ENCODE data around the gene PRMT3. TPM values are rescaled to one million over a fixed set of nuclear protein-coding genes. Genes with fewer than 3 reads are reported as not detected.

Gene PRMT3
- polyA plus RNA-seq, 3 donors, result 17.6 to 18.5 (median 17.8) TPM

Other genes with a start within 250 kb of the PRMT3 start
- not detected for gene DBX1, start 227.2 kb upstream of the PRMT3 start, polyA plus RNA-seq (ENCODE audit: insufficient read length in 3 of 3)
- gene HTATIP2, start 24.0 kb upstream of the PRMT3 start, polyA plus RNA-seq (ENCODE audit: insufficient read length in 3 of 3), result 1 to 10 TPM; 2.0 to 4.6 (median 3.3) TPM
- gene SLC6A5, start 211.9 kb downstream of the PRMT3 start, polyA plus RNA-seq (ENCODE audit: insufficient read length in 3 of 3), result under 1 TPM; 0.12 to 0.15 (median 0.14) TPM